ENCODE results near the gene CXXC5.

GRCh38 chr5:139630855-139631254, 17.3 kb upstream of the CXXC5 start:
- TF ChIP-seq POLR2AphosphoS5 (IDR thresholded peaks at IDR 0.05; ENCODE audit: low read depth, low read length) (no peak), CTCF (IDR thresholded peaks at IDR 0.05) (no peak), SMC3 (IDR thresholded peaks at IDR 0.05; ENCODE audit: low read depth, low read length) (no peak), PBX3 (IDR thresholded peaks at IDR 0.05) (no peak), TEAD4 (IDR thresholded peaks at IDR 0.05; ENCODE audit: borderline replicate concordance, insufficient read depth) (no peak), NRF1 (IDR thresholded peaks at IDR 0.05; ENCODE audit: low read depth, low read length) (no peak), EP300 (IDR thresholded peaks at IDR 0.05; ENCODE audit: borderline replicate concordance in 1 of 2, low read depth in 1 of 2, low read length in 1 of 2) (no peak)
